Stimulated activated CD4-positive, alpha-beta T cell treated with anti-CD3 and anti-CD28 coated beads, Interleukin-12 subunit alpha, Interleukin-12 subunit beta, amount 100 ng/mL, for 48 hours (primary cell): ENCODE measurements around the gene FRS2.

Experiments
- DNase-seq, 3 donors: peaks; one replicate each; pipeline ENCODE4 v3.0.0-alpha.2; 2020; ENCODE audit warnings: low read depth in 2 of 3, low spot score in 1 of 3

Gene FRS2

DNA sequence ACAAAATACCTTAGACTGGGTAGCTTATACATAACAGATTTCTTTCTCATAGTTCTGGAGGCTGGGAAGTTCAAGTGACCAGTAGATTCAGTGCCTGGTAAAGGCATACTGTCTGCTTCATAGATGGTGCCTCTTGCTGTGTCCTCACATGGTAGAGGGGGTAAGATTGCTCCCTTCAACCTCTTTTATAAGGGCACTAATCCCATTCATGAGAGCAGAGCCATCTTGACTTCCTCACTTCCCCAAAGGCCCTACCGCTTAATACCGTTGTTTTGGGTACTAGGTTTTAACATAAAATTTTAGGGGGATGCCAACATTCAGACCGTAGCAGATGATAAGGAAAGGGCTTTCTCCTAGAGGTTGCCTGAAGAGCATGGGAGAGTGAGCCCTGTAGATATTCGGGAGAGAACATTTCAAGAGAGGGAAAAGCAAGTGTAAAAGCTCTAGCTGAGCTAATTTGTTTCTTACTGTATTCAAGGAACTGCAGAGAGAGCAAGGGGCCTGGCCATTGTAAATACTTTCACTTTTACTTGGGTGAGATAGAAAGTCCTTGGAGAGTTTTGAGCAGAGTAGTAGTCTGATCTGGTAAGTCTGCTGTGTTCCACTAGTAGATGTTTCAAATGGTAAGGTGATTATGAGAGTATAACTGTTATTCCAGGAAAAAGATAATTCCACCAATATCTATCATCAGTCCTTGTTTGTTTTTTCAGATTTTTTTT lies 27.3 kb downstream of the FRS2 start:
- DNase-seq = no peak

- DNase-seq = no peak
Measured at GRCh38 chr12:69500631-69501030, 30.4 kb downstream of the FRS2 start.

DNA sequence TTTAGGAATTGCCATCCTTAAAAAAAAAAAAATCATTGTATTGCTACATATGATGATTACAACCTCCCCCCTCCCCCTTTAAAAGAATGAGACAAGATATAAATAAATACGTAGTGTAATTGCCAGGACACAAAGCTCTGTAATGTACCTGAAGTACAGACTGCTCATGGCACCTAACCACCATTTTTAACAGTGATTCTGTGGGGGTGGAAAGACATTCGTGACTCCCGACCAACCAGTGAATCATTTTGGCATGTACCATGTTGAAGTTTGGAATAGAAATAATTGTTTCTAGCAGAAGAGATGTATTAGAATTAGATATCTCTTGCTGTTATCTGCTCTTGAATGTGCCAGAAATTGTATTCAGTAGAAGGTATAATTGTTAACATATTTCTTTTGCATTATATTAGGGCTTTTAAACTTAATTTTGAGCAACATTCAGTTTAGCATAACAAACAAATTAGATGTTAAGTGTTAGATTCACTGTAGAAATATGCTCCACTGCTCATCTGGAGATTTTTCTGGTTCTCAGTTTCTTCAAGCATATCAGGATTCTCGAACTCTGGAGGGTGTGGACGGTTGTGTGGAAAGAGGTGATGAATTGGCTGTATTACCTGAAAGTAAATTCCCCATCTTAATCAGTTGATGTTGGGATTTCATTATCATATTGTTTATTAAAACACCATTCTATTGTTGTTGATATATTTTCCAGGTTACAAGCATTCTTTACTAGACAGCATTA lies 31.1 kb downstream of the FRS2 start:
- DNase-seq = no peak

GRCh38 chr12:69502345-69503081 lies 32.3 kb downstream of the FRS2 start:
- DNase-seq = no peak

DNA sequence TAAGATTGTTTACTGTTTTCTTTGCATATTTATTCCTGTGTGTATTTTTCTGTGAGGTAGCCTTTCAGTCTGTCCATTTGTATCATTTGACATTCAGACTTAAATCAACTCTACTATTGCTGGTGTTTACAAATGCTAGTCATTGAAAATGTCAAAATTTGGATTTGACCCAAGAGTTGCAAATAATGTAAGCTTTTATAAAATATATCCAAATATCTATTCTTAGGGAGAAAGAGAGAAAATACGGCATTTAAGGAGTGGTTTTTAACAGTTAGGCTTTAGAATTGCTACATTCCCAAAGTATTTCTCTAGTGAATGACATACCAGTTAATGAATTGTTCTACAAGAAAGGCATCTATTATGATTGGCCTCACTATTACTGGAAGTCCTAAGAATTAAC lies 37.9 kb downstream of the FRS2 start:
- no peak for DNase-seq

DNA sequence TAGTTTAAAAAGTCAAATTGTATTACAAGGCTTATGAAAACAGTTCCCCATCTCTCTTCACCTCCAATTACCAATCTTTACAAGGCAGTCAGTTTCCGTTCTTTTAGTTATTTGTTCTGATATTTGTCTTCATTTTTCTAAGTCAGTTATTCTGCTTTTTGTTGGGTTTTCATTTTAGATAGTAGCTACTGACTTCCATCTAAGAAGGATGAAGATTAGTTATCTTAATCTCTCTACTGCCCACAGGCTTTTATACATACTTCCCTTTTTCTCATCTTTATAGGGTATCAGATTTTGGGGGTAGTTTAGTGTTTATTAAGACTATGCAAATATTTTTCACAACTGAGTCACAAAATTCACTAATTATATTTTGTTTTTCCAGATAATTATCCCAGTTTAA lies 38.4 kb downstream of the FRS2 start:
- no peak for DNase-seq

GRCh38 chr12:69509308-69509736 lies 39.1 kb downstream of the FRS2 start:
- no peak for DNase-seq

- DNase-seq = no peak
Measured at GRCh38 chr12:69509904-69510827, 40.0 kb downstream of the FRS2 start.

DNA sequence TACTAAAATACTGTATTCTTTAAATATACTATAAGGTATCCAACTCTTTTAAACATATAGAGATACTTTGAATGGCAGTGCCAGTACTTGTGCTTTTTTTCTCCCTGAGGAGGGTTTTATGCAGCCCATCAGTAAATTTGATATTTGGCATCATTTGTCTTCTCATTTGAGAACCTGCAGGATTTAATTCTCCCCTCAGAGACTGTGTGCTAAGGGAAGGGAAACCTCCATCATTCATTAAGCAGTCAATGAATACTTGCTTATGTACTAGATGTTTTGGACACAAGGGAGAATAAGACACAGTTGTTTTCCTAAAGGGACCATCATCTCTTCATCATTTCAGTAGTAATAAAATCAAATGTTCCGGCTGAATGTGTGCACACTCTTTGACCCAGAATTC lies 40.8 kb downstream of the FRS2 start:
- no peak for DNase-seq

DNA sequence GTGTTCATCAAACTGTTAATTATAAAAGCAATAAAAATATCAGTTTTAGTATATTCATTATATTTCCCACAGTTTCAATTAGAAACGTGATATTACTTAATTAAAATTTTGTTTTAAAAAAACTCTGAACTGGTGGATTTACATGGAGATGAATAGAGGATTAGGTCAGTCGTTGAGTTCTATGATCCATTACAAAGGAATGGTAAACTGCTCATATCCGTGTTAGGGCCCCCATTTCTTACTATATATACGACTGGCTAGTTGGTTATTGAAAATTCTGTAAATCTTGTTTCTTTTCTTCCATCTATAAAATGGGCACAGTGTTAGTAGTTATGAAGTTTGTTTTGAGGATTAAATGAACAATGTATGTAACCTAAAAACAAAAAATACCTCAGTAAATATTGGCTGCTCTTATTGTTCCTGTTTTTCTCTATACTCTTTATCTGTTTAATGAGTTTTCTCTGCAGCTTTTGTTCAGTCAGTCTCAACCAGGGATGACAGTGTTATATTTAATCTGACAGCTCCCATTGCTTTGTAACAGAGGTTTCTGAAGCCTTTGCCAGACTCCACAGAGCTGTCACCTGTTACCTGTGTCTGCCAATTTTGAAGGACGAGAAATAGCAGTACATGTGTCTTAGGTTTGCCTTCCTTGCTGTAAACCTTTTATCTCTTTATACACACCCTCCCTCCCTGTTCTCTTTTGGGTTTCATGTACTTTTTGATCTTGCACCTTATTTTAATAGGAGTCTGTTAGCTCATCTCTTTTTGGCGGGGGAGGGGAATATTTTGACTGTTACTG lies 41.5 kb downstream of the FRS2 start:
- no peak for DNase-seq

GRCh38 chr12:69512820-69513219 lies 42.6 kb downstream of the FRS2 start:
- DNase-seq = no peak

DNA sequence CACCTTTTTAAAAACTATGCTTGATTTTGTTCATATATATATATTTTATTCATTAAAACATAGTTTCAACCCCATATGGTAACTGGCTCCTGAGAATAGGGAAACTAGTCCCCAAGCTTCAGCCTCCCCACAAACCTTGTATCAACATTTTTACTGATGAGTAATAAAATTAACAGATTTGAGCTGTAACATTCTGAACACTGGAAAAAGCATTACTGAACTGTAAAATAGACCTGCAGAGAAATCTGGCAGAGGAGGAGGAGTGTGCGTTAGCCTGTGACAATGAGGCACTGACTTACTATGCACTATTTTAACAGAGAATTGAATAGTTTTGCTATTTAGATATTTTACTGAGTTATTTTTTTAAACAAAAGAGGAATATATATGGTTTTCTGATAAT lies 43.1 kb downstream of the FRS2 start:
- no peak for DNase-seq

DNA sequence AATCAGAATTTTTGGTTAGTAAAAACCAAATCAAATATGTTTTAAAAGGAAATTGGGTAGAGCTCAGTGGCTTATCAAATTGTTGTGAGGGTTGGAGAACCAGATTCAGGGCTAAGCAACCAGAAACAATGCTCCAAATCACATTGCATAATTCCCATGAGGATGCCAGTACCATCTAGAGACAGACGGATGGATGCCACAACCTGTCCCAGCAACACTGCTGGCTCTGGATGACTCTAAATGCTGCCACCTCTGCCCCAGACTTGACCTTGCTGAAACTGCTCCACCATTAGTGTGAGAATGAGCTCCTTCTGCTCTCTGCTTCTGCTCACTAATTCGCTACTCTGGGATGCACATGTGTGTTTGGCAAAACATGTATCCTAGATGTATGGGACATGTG lies 43.9 kb downstream of the FRS2 start:
- DNase-seq = no peak

GRCh38 chr12:69514845-69515244 lies 44.7 kb downstream of the FRS2 start:
- no peak for DNase-seq

DNA sequence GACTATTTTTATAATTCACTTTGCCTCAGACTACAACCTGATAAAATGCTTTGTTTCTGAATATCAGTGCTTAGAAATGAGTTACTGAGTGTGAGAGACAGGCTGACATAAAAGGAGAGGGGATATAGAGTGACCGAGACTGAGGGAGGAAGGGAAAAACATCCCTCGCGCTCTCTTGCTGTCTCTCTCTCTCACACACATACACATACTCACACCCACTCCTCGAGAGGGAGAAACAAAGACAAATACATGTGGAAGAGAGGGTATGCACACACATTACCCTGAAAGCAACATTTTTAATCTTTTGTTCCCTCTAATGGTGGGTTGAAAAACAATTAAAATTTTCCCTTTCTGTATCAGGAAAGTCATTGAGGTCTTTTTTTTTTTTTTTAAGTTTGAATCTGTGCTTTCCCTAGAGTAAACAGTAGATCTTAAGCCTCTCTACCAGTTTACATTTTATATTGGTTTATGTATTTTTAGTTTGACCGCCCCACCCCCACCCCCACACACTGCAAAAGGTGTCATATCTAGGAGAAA lies 45.3 kb downstream of the FRS2 start:
- DNase-seq = no peak

DNA sequence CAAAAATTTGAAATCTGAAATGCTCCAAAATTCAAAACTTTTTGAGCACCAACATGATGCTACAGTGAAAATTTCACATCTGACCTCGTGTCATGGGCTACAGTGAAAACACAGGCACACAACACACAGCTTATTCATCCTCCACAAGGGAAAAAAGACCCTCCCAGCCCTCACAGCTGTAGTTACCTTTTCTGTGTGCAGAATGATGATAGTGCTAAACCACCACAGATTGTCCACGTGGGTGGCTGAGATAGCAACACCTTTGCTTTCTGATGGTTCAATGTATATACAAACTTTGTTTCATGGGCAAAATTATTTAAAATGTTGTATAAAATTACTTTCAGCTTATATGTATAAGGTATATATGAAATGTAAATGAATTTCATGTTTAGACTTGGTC lies 46.8 kb downstream of the FRS2 start:
- no peak for DNase-seq

DNA sequence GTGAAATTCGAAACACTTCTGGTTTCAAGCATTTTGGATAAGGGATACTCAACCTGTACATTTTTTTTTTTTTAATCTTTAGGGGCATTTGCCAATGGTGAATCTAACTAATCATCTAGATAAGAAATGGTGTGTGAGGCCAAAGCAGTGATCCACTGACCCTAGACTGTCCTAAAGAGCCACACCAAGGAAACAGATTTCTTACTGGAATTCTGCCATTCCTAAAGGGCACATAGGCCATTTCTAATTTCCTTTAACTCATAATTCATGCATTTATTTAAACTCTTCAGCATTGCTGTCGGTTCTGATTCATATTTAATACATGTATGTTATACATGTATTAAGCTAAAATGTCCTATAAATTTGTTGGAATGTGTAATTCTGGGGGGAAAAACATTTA lies 47.2 kb downstream of the FRS2 start:
- no peak for DNase-seq

- no peak for DNase-seq
Measured at GRCh38 chr12:69519871-69520270, 49.7 kb downstream of the FRS2 start.

- no peak for DNase-seq
Measured at GRCh38 chr12:69523433-69524330, 53.5 kb downstream of the FRS2 start.
